Activated CD8-positive, alpha-beta memory T cell treated with anti-CD3 and anti-CD28 coated beads for 4 hours (primary cell): ENCODE data around the gene CNOT4.

ENCODE experiments used
- DNase-seq, 2 donors: peaks; one replicate each; pipeline ENCODE4 v3.0.0-alpha.2; 2020; ENCODE audit warnings: low read depth in 2 of 2

The CNOT4 gene

DNA sequence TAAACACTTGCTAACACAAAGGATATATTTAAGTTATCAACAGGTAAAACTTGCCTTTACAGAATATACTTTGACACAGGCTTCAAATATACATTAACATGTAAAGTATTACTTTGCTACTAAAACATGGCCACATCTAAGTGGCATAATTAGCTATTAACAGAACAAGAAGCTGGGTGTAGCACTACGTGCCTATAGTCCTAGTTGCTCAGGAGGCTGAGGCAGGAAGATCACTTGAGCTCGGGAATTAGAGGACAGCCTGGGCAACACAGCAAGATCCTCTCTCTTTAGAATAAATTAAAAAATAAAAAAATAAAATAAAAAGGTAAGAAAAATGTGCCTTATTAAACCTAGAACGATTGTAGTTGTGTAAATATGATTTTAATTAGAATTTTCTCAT is 106.6 kb downstream of the CNOT4 start:
- DNase-seq: no peak

DNA sequence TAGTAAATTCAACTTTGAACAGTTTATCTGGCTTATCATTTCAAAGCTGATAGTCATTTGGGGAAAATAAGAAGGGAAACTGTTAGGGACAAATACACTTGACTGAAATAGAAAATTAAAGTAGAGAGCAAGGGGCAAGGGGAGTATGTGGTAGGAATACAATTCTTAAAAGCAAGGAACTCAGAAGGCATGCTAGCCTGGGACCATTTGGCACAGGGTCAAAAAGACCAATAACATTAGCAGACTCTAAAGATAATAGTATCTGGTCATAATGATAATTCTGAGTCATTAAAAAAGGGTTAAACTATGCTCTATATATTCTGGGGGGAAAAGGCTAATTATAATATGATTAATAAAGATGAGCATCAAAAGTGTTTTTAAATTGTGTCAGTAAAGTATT is 112.2 kb downstream of the CNOT4 start:
- DNase-seq: no peak

DNA sequence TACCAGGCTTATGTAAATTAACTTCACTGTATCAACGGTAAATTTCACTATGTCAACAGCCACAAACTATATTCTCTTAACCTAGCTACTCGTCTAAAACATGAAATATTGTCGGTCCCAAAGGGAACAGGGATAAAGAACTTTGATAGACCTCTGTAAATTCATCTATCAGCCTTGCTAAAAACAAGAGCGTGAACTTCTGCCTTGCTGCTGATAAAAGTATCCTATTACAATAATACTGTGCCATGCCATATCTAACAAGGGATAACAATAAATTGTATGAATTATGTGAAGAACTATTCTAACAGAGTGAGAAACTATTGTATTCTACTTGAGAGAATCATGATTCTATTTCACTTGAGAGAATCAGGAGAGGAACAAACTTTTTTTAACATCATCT is 117.2 kb downstream of the CNOT4 start:
- no peak for DNase-seq

DNA sequence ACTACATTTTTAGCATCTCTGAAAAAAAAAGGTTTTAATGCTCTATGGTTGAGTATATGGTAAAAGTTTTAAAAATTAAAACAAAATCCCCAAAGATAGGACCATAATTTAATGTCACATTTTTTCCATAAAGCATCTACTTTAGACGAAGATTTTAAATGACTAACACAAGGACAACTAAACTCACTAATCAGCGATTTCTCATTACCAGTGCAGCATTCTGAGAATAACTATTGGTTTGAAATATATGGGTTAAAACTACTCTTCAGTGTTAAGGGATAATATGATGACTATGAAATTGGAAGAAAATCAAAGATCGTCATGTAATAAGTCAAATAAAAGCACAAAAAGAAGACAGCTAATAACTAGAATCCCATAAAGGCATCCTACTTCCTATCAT is 118.4 kb downstream of the CNOT4 start:
- no peak for DNase-seq

DNA sequence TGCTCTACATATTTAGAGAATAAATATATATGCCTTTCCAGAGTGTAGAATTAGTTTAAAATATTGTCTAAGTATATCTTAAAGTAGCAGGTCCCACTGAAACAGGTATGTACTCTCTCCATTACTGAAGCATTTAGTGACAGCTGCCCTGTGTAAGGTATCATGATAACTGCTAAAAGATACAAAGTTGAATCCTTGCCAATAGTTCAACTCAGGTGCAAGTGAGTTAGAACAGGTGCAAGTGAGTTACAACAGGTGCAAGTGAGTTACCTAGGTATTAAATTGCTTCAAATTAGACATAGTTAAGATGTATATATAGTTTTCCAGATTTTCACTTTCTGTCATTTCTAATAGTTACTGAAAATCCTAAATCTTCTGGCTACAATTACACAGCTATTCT is 119.1 kb downstream of the CNOT4 start:
- no peak for DNase-seq

DNA sequence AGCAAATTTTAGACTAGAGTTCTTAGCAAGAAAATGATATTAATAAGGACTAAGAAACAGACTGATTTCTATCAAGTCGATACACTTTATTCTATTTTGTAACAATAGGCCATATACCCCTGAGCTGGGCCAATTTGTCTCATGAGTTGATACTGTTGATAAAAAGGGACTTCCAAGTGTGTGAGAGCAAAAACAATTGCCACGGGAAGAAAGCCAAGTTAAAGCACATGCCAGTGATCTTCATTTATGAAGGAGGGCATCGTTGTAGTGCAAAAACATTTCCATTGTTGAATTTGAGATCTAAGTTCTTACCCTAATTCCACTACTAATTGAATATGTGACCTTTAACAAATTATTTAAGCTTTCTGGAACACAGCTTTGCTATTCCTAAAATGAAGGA is 119.9 kb downstream of the CNOT4 start:
- DNase-seq: no peak

DNA sequence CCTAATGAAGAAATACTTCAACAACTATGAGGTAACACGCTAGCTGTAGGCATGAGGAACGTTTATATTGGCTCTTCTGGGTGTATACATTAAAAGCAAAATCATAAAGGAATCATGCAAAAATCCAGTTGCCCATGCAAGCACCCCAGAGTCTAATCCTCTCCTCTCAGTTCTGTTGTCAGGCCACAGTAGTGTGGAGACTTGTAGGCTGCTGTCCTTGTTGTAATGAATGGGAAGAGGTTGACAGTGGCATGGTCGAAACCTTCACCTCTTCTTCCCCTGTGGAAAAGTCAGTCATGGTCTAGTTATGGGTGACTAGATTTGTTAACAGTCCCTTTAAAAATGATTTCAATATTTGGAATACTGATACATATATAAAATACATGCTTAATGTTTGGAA is 121.3 kb downstream of the CNOT4 start:
- no peak for DNase-seq

DNA sequence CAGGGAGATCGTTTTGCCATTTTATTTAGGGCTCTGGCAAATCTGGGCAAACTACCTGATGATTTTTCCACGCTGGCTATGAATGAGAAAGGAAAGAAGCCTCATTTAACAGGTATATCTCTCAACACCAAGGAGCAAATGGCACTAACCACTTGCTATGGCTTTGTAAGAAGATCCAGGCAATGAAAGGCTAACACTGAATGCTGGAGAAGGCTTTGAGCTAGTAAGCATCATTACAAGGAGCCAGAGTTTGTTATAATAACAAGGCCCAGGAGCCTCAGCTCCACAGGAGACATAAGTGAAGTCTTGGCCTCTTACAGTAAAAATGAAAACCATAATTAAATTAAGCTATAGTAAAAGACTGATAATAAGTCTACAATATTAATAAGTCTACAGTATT is 123.1 kb downstream of the CNOT4 start:
- DNase-seq: no peak

DNA sequence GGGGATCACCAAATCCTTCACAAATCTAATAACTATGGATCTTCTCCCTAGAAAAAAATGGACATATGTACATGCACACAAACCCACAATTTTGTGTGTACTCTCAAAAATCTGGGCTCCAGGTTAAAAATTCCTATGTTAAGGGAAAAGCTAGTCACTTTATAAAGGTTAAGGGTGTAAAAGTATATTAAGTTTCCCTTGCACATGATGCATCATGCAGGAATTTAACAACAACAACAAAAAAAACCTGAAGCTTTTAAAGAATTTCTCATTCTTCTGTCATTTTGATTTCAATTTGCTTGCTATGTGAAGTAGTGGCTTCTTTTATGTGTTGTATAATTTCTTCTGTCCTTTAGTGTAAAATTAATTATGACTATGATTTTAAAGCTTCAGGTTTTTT is 123.7 kb downstream of the CNOT4 start:
- DNase-seq: no peak

DNA sequence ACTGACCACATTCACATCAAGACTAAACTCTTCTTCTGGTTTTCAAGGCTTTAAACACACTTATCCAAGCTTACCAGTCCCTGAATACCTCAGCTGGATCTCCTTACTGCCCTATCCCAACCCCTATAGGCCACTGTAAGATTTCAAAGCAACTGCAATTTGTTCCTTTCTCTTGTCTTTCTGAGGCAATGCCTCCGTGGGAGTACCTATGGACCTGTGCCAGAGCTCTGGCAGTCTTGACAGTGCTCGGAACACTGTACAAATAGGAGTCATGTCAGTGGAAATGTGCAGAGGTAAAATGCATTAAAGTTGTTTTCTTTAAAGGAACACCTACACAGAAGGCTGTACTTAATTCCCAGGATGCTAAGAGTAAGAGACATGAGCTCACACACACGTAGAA is 124.7 kb downstream of the CNOT4 start:
- no peak for DNase-seq

DNA sequence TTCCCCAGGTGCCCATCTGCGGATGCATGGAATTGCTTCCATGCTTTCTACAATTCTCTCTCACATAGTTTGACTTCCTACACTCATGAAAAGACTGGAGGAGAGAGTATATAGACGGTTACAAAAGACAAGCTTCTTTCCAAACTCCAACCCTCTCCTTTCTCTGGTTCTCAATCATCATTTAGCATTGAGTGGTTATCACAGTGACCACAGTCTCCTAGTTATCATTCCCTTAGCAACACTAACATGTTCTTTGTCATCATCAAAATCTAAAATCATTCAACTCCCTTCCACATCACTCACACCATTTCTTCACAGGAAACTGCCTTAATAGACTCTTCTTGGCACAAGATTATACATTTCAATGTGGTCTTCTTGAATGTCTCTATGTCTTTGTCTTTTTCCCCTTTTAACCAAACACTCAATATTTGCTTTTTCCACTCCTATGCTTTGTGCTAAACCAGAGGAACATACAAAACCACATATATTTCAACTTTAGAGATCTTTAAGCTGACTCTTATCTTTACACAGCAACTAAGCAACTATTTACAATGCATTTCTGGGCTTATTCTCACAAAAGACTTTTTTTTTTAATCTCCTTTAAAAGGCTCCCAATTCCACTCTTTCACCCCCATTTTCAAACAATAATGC is 126.3 kb downstream of the CNOT4 start:
- no peak for DNase-seq

DNA sequence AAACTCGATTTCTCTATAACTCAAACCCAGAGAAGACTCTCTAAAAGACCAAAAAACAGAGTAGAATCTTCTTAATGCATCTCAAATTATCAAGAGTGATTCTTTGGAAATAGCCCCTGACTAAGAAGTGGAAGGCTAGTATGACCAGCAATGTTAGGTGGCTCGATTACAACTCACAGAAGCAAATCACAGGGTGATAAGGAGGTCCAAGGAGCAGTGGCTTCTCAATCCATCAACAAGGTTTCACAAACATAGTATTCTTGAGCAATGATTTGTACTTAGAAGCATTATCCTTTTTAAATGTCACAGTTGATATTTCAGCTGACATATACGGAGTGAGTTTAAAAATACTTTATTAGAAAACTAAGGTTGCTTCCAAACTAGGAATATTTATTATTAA is 127.7 kb downstream of the CNOT4 start:
- DNase-seq: no peak

DNA sequence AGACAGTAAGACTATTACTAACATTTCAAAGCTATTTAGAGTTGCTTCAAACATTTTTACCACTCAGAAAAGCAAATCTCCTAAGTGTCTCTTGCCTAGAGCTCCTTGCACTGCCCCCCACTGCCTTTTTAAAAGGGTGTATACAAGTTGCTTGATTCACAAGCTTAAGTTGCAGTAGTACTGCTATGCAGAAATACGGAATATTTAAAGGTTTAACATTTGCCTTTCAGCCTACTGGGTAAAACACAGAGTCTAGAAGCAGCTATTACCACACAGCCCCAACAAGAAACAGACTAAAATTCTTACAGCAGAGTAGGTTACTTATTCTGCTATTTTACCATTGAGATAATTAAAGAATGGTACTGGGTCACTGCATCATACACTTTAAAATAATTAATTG is 128.5 kb downstream of the CNOT4 start:
- DNase-seq: no peak

DNA sequence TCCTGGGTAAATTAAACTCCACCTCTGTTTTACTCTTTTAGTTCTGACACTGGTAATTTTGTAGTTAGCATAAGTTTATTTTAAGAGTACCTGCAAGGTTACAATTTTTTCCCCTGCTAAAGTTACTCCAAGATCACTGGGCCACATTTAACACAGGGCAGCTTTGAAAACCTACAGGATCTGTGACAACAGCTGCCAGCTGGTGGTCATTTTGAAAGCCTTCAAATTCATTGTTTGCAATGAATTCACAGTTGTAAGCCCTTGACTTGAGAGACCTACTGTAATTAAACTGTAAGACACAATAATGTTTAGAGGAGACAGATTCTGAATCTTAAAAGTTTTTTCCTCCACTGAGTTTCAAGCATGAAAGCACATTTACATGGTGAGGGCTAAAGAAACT is 129.6 kb downstream of the CNOT4 start:
- DNase-seq: no peak

DNA sequence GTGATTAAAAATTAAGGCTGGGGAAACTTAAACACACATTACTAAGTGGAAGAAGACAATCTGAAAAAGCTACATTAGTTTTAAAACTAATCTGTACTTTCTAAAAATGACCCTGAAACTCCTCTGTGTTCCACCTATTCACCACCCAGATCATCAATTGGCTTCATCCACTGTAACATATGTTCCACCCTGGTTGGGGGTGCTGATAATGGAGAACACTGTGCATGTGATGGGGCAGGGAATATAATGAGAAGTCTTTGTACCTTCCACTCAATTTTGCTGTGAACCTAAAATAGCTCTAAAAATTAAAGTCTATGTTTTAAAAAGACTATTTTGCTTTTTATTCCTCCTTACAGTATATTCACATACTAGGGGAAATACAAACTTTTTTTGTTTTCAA is 132.7 kb downstream of the CNOT4 start:
- no peak for DNase-seq

DNA sequence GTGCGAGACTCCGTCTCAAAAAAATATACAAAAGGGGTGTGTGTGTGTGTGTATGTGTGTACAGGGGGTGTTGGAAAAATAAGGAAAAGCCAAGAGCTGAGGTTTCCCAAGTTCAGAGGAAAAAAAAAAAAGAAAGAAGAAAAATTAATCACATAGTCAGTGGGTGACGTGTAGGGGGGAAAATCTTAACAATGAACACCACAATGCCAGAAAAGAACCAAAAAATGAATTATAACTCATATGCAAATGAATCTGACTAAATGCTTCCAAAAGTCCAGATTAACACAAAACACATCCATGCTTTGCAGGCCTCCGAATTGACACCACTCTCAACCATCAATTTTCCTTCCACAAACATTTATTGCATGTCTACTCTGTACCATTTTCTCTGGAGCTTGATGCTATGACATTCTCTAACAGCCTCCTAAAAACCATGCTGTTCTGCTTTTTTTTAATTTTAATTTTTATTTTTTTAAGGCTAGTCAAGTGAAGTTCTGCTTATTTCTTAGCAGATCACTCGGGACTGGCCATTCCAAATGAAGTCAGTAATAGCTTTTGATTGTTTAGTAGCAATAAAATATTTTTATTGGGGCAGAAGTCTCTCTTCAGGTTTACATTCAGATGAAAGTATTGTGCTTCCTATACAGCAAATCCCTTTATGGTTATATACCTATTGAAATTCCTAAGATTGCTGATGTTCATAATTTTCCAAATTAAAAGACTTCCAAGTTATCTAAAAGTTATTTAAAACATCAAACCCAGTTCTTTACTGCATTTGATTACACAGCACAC is 133.8 kb downstream of the CNOT4 start:
- DNase-seq: no peak

DNA sequence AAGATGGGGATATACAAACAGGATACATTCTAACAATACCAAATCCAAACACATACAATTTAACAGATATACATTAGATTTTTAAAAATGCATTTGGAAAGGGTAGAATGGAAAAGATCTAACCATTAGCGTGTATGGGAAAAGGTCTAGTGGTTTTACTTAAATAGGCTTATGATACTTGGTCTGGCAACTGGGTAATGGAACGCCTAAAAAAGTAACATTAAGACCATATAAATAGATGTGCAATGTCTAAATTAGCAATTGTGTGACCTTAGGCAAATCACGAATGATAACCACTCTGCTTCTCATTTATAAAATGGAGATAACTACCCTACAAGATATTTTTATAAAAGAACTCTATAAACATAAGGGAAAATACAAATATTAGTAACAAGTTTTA is 135.2 kb downstream of the CNOT4 start:
- no peak for DNase-seq

DNA sequence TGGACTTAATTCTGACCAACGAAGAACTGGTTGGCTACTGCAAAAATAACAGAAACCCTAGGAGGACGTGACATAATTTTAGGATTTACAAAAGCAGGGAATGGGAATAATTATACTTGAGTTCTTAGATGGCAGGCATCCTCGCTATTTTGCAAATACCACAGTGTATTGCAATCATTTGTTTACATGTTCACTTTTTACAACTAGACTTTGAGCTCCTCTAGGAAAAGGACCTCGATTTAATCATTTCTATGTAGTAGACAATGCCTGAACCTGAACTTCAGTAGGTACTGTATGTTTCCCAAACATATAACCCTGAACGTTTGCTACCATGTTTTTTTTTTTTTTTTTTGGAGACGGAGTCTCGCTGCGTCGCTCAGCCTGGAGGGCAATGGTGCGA is 137.7 kb downstream of the CNOT4 start:
- no peak for DNase-seq

DNA sequence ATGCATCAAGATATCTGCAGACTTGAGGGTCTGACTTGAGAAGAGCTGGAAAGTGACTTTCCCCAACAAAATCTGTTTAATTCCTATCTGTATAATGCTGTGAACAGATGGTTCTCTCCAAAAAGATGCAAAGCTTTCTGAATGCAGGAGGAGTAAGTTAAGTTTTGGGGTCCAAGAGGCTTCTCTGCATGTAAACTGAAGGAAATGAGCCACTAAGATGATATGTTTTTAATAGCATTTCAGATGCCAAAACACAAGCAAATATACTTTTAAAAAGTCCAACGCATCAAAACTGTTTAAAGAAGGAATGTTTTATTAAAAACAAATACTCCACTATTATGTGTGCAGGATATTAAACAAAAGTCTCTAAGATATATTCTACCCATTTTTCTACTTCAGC is 139.2 kb downstream of the CNOT4 start:
- no peak for DNase-seq

DNA sequence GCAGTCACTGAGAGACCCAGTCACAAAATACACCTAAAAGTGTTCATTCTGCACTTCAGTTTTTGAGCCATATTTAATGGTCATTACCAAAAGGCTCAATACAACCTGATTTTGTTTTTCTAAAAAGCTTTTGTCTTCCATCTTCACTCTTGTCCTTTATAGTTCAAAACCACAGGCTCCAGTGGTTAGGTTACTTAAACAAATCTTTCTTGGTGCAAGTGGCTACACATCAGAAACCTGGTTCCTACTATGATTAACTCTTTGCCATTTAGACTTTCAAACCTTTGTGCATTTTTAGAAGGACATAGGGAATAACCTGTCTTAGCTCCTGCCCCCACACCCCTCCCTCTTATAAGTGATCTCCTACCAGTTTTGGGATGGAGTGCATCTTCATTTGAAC is 140.5 kb downstream of the CNOT4 start:
- no peak for DNase-seq

DNA sequence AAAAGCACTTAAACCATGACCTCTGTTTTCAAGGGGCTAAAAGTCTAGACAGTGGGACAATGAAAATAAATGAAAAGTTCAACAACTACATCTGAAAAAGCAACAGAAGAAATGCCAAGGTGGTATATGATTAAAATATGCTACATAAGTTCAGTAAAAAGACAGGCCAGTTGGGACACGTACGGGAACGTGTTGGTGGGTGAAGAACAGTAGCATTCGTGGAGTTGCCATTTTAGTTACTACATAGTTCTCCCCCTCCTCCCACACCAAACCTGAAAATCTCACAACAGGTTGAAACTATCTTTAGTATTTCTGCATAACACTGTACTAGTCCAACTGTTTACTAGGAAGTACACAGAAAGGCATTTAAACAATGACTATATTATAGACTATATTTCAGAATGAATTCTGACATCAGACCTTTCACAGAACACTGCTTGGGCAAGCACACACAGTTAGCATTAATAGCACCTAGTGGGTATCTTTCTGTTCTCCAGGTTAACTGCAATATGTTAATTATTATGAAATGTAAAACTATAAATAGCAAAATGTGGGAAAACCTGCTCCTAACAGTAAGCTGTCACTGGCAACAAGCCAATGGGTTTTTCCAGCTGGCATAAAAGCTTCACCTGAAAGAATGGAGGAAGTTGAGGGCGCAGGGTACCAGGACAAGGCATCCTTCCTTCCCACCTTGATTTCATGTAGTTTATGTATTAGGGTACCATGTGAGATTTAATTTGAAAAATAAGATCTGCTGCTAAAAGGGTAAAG is 141.3 kb downstream of the CNOT4 start:
- DNase-seq: no peak

DNA sequence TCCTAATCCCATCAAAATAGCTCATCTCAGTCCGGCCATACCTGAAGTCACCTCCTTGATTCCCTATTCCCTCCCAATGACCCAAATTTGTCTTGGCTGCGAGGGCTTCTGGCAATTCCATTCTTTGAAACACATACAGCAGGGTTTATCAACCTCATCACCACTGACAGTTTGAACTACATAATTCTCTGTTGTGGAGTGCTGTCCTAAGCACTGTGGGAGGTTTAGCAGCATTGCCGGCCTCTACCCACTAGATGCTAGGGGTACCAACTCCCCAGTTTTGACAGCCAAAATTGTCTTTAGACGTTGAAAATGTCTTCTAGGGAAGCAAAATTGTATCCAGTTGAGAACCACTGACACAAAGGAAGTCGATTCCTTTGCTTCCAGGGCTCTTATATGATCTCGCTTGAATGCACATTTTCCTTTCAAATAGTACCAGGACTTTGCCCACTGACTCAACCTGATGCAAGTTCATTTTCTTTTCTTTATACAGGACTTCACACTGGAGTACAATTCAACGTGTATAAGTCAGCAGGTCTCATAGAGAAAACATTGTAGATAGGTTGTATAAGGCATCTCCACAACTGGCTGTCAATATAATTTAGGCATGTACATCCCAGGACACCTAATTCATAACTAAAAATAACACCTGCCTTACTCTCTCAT is 142.9 kb downstream of the CNOT4 start:
- no peak for DNase-seq
